H9 (cell line): ENCODE results near the gene CD81. TPM values are rescaled to one million over a fixed set of nuclear protein-coding genes. Genes with fewer than 3 reads are reported as not detected.

Experiments
- DNase-seq: peaks from one replicate; pipeline ENCODE4 v3.0.0-alpha.2; 2017
- H2AFZ ChIP-seq: one replicate; pipeline ENCODE4 v1.6.1; 2013; ENCODE audit warnings: mild to moderate bottlenecking, low read length, control low read depth, moderate library complexity
- H2AK5ac ChIP-seq: 2 replicates; pipeline ENCODE4 v1.6.1; 2013; ENCODE audit warnings: low read length, control low read depth, mixed read lengths; ENCODE audit not compliant: insufficient read length
- H2BK120ac ChIP-seq: one replicate; pipeline ENCODE4 v1.6.1; 2013; ENCODE audit warnings: low read depth, mild to moderate bottlenecking, low read length, control low read depth, inconsistent platforms; ENCODE audit not compliant: poor library complexity, severe bottlenecking
- H2BK12ac ChIP-seq: 2 replicates; pipeline ENCODE4 v1.6.1; 2013; ENCODE audit warnings: low read length, control low read depth, mixed read lengths, low read depth; ENCODE audit not compliant: insufficient read length
- H2BK15ac ChIP-seq: 2 replicates; pipeline ENCODE4 v1.6.1; 2013; ENCODE audit warnings: low read depth, low read length, control low read depth
- H2BK20ac ChIP-seq: one replicate; pipeline ENCODE4 v1.6.1; 2013; ENCODE audit warnings: low read depth, mild to moderate bottlenecking, low read length, control low read depth, inconsistent platforms; ENCODE audit not compliant: poor library complexity, severe bottlenecking
- H2BK5ac ChIP-seq: 2 replicates; pipeline ENCODE4 v1.6.1; 2013; ENCODE audit warnings: low read length, control low read depth, mixed read lengths; ENCODE audit not compliant: insufficient read length
- H3K14ac ChIP-seq: 2 replicates; pipeline ENCODE4 v1.6.1; 2013; ENCODE audit warnings: low read length, control low read depth; ENCODE audit not compliant: insufficient read depth
- H3K18ac ChIP-seq: 2 replicates; pipeline ENCODE4 v1.6.1; 2013; ENCODE audit warnings: low read depth, mild to moderate bottlenecking, mixed read lengths, low read length, control low read depth; ENCODE audit not compliant: insufficient read length
- H3K23ac ChIP-seq: 2 replicates; pipeline ENCODE4 v1.6.1; 2013; ENCODE audit warnings: low read length, control low read depth, mixed read lengths, low read depth; ENCODE audit not compliant: insufficient read length
- H3K23me2 ChIP-seq: 2 replicates; pipeline ENCODE4 v1.6.1; 2013; ENCODE audit warnings: low read depth, mild to moderate bottlenecking, mixed read lengths, low read length, control low read depth; ENCODE audit not compliant: insufficient read length, poor library complexity, severe bottlenecking
- H3K27ac ChIP-seq: 2 replicates; pipeline ENCODE4 v1.5.1; 2013; ENCODE audit warnings: low read length, control low read depth, mixed read lengths, low read depth; ENCODE audit not compliant: insufficient read length
- H3K27me3 ChIP-seq: 2 replicates; pipeline ENCODE4 v1.6.1; 2013; ENCODE audit warnings: low read length, control low read depth, inconsistent platforms; ENCODE audit not compliant: insufficient read depth
- H3K4ac ChIP-seq: 2 replicates; pipeline ENCODE4 v1.6.1; 2013; ENCODE audit warnings: low read depth, mild to moderate bottlenecking, control low read depth, inconsistent platforms, low read length, moderate library complexity
- H3K4me1 ChIP-seq: 2 replicates; pipeline ENCODE4 v1.6.1; 2013; ENCODE audit warnings: low read length, control low read depth, inconsistent platforms; ENCODE audit not compliant: insufficient read depth
- H3K4me2 ChIP-seq: 2 replicates; pipeline ENCODE4 v1.6.1; 2013; ENCODE audit warnings: low read length, control low read depth, mixed read lengths; ENCODE audit not compliant: insufficient read length, insufficient read depth
- H3K56ac ChIP-seq: 2 replicates; pipeline ENCODE4 v1.6.1; 2013; ENCODE audit warnings: low read depth, mild to moderate bottlenecking, mixed read lengths, low read length, control low read depth; ENCODE audit not compliant: insufficient read length
- H3K79me1 ChIP-seq: 2 replicates; pipeline ENCODE4 v1.6.1; 2013; ENCODE audit warnings: low read depth, mild to moderate bottlenecking, moderate library complexity, low read length, control low read depth, inconsistent platforms; ENCODE audit not compliant: insufficient read depth, poor library complexity, severe bottlenecking
- H3K79me2 ChIP-seq: 2 replicates; pipeline ENCODE4 v1.6.1; 2013; ENCODE audit warnings: low read length, control low read depth, inconsistent platforms; ENCODE audit not compliant: insufficient read depth
- H3K9ac ChIP-seq: 2 replicates; pipeline ENCODE4 v1.6.1; 2013; ENCODE audit warnings: low read length, control low read depth, mixed read lengths; ENCODE audit not compliant: insufficient read length; ENCODE audit errors: extremely low read depth
- H3K9me3 ChIP-seq: one replicate; pipeline ENCODE4 v1.6.1; 2013; ENCODE audit warnings: low read depth, low read length, inconsistent platforms; ENCODE audit not compliant: control insufficient read depth
- H3T11ph ChIP-seq: one replicate; pipeline ENCODE4 v1.6.1; 2013; ENCODE audit warnings: mild to moderate bottlenecking, low read length, control low read depth, inconsistent platforms
- H4K20me1 ChIP-seq: one replicate; pipeline ENCODE4 v1.6.1; 2013; ENCODE audit not compliant: control insufficient read depth, insufficient read length, insufficient read depth
- H4K5ac ChIP-seq: 2 replicates; pipeline ENCODE4 v1.6.1; 2013; ENCODE audit warnings: low read depth, mild to moderate bottlenecking, mixed read lengths, low read length, control low read depth; ENCODE audit not compliant: insufficient read length
- H4K8ac ChIP-seq: replicated peaks from 2 replicates; pipeline ENCODE4 v1.6.1; 2013; ENCODE audit warnings: low read length, control low read depth, mixed read lengths, low read depth; ENCODE audit not compliant: insufficient read length
- H4K91ac ChIP-seq: 2 replicates; pipeline ENCODE4 v1.6.1; 2013; ENCODE audit warnings: low read depth, mild to moderate bottlenecking, moderate library complexity, mixed read lengths, low read length, control low read depth; ENCODE audit not compliant: insufficient read length
- H3K27ac Mint-ChIP-seq, 3 experiments: 2 replicates in 2 of 3; 3 replicates in 1 of 3; pipeline ENCODE4 v1.8.0; 2020 to 2021; ENCODE audit warnings: mixed read lengths in 3 of 3, mild to moderate bottlenecking in 1 of 3, moderate library complexity in 1 of 3
- H3K27me3 Mint-ChIP-seq: 2 replicates; pipeline ENCODE4 v1.8.0; 2021; ENCODE audit warnings: low read depth, mild to moderate bottlenecking, moderate library complexity, mixed read lengths
- H3K36me3 Mint-ChIP-seq, 3 experiments: 2 replicates in 2 of 3; 3 replicates in 1 of 3; pipeline ENCODE4 v1.8.0; 2020 to 2021; ENCODE audit warnings: low read depth in 3 of 3, mixed read lengths in 3 of 3; ENCODE audit not compliant: insufficient read depth in 1 of 3
- H3K4me1 Mint-ChIP-seq, 2 experiments: 2 replicates each; pipeline ENCODE4 v1.8.0; 2020; ENCODE audit warnings: mixed read lengths in 2 of 2
- H3K4me3 Mint-ChIP-seq, 2 experiments: 2 replicates in 1 of 2; 3 replicates in 1 of 2; pipeline ENCODE4 v1.8.0; 2020 to 2021; ENCODE audit warnings: mild to moderate bottlenecking in 2 of 2, mixed read lengths in 2 of 2, moderate library complexity in 1 of 2
- H3K9me3 Mint-ChIP-seq, 2 experiments: 2 replicates in 1 of 2; 3 replicates in 1 of 2; pipeline ENCODE4 v1.8.0; 2020; ENCODE audit warnings: mild to moderate bottlenecking in 2 of 2, mixed read lengths in 2 of 2, moderate library complexity in 1 of 2
- CTCF ChIP-seq: fragments of 200-600 bp; sonication (generic); conservative IDR thresholded peaks from 3 replicates; pipeline ENCODE4 v1.8.0; 2021; ENCODE audit warnings: antibody characterized with exemption, mild to moderate bottlenecking
- WGBS: extraction: QIAGEN DNeasy Blood & Tissue Kit; methylation state at CpG from one replicate; pipeline ENCODE4 v1.1.7; 2013; ENCODE audit warnings: missing lambda C conversion rate, low lambda C conversion rate, mixed read lengths; ENCODE audit not compliant: insufficient read length; ENCODE audit errors: extremely low coverage; 5-methylcytosine and 5-hydroxymethylcytosine counted together
- total RNA-seq: library from RNA; stranded (reverse); gene quantifications from 2 replicates; pipeline ENCODE4 v1.2.1, GENCODE V29; 2021

CD81 gene
- total RNA-seq, 1 experiment from 2014 or later: 246 TPM

- H3K4me3 Mint-ChIP-seq: no peak overlapping the region
- Histone ChIP-seq H3K23me2 (no peaks in the 10 kb centered on the region), H2BK5ac (no peak overlapping the region), H2BK12ac (no peak overlapping the region), H3K4me2 (no peak overlapping the region), H4K8ac (no peak overlapping the region), H3K23ac (no peak overlapping the region), H3K18ac (no peak overlapping the region), H4K91ac (no peak overlapping the region), H3K14ac (no peak overlapping the region), H3T11ph (no peak overlapping the region), H3K4ac (no peak overlapping the region), H2BK20ac (no peak overlapping the region), H2BK15ac (no peak overlapping the region), H3K79me2 (no peaks in the 10 kb centered on the region), H2BK120ac (no peak overlapping the region), H4K5ac (no peak overlapping the region), H2AK5ac (no peak overlapping the region), H3K9ac (no peak overlapping the region), H3K27ac (no peak overlapping the region), H3K56ac (no peak overlapping the region), H3K4me1 (no peaks in the 10 kb centered on the region), H3K79me1 (no peaks in the 10 kb centered on the region), H2AFZ (no peak overlapping the region), H3K27me3 (no peaks in the 10 kb centered on the region), H4K20me1 (no peaks in the 10 kb centered on the region), H3K9me3 (no peaks in the 10 kb centered on the region)
- no peak for DNase-seq
- 0 out of 4 replicates have a peak, but pooled peaks cover 0 to 2% of the 10 kb centered on the region in 2 experiments for H3K4me1 Mint-ChIP-seq
- no peaks in the 10 kb centered on the region for H3K9me3 Mint-ChIP-seq
- no peak overlapping the region for H3K27ac Mint-ChIP-seq
- peaks cover 11% of the 10 kb centered on the region for H3K27me3 Mint-ChIP-seq
- no CpG with 5 or more reads among the region's 7 CpGs for WGBS
- TF ChIP-seq CTCF: no peak
- no peaks in the 10 kb centered on the region for H3K36me3 Mint-ChIP-seq
Observed at GRCh38 chr11:2366733-2367132, 10.4 kb upstream of the CD81 start.
